ENCODE measurements around the gene NBPF6. TPM values are rescaled to one million over a fixed set of nuclear protein-coding genes. Genes with fewer than 3 reads are reported as not detected.

Gene NBPF6
- total RNA-seq, 1 experiment from 2014 or later: 0.07 TPM

DNA sequence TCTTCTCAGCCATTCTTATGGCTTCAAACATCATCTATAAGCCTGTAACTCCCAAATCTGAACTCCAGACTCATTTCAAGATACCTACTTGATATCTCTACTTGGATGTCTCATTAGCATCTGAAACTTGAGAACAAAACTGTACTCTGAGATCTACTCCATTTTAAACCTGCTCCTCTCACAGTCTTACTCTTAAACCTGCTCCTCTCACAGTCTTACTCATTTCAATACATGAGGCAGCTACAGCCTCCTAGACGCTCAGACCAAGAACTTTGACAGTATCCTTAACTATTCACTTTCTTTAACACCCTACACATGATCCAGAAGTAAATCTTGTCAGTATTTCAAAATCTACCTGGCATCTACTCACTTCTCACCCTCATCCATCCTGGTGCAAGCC is 54.3 kb downstream of the NBPF6 start:
- intact Hi-C loops (cut with micrococcal nuclease): no loop called here

DNA sequence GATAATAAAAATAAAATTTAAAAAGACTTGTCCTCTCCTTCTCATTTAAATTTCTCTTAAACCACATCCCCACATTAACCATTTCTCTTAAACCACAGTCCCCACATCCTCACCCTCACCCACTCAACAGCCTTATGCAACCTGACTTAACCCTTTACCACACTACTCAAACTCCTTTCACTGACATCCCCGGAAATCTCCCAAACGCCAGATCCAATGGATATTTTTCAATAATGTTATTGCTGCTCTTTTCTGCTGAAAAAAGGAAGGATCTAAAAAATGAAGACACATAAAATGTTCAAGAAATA is 55.6 kb downstream of the NBPF6 start:
- H3K4me1 ChIP-seq (ENCODE audit: insufficient read depth, low read length): peaks cover 12% of the 10 kb centered on the region
- H3F3A ChIP-seq (ENCODE audit: low read length, unreplicated experiment): no peaks in the 10 kb centered on the region
- H3K36me3 ChIP-seq (ENCODE audit: low read depth, low read length): no peaks in the 10 kb centered on the region
- H3K79me2 ChIP-seq (ENCODE audit: low read length): no peaks in the 10 kb centered on the region
- TF ChIP-seq EZH2 (IDR thresholded peaks at IDR 0.05; ENCODE audit: low read length, unreplicated experiment) (no peak), EZH2phosphoT487 (IDR thresholded peaks at IDR 0.05; ENCODE audit: borderline replicate concordance, low read length) (no peak)
- TF ChIP-seq, protein P1, sequence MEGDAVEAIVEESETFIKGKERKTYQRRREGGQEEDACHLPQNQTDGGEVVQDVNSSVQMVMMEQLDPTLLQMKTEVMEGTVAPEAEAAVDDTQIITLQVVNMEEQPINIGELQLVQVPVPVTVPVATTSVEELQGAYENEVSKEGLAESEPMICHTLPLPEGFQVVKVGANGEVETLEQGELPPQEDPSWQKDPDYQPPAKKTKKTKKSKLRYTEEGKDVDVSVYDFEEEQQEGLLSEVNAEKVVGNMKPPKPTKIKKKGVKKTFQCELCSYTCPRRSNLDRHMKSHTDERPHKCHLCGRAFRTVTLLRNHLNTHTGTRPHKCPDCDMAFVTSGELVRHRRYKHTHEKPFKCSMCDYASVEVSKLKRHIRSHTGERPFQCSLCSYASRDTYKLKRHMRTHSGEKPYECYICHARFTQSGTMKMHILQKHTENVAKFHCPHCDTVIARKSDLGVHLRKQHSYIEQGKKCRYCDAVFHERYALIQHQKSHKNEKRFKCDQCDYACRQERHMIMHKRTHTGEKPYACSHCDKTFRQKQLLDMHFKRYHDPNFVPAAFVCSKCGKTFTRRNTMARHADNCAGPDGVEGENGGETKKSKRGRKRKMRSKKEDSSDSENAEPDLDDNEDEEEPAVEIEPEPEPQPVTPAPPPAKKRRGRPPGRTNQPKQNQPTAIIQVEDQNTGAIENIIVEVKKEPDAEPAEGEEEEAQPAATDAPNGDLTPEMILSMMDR (conservative IDR thresholded peaks at IDR 0.05; ENCODE audit: low read depth, low read length): no peak
- no peak for ATAC-seq
- H2AFZ ChIP-seq (ENCODE audit: low read length): no peak overlapping the region
- no peak overlapping the region for H3K4me3 ChIP-seq (ENCODE audit: low read length)
- no peaks in the 10 kb centered on the region for H3K27me3 ChIP-seq (ENCODE audit: low read length)
- ChIA-PET POLR2A (ENCODE audit: unreplicated experiment) (no interaction called here), CTCF (interaction anchor here (0.6 kb wide), 1 partner anchor 1418 kb away, joined by 6 read pairs; no protein-coding TSS in a partner anchor)
- intact Hi-C loops (cut with micrococcal nuclease): no loop called here
- H3K4me2 ChIP-seq (ENCODE audit: low read length): no peak overlapping the region
- no peak overlapping the region for H3K9ac ChIP-seq (ENCODE audit: low read length)
- no peak overlapping the region for H3K27ac ChIP-seq (ENCODE audit: low read length)
- no peaks in the 10 kb centered on the region for H4K20me1 ChIP-seq (ENCODE audit: low read length)
- BruUV-seq (replicated peaks): no TSS peak
- H3K9me3 ChIP-seq (ENCODE audit: low read length): no peaks in the 10 kb centered on the region
- H3K9me2 ChIP-seq (replicated peaks; ENCODE audit: low read length): no peaks in the 10 kb centered on the region
- DNase-seq: no peak

More for the DNA sequence above, 54.3 kb downstream of the NBPF6 start:
- BruUV-seq (replicated peaks): no TSS peak
- H2AFZ ChIP-seq (ENCODE audit: low read length): no peak overlapping the region
- no peak overlapping the region for H3K9ac ChIP-seq (ENCODE audit: low read length)
- POLR2A ChIA-PET (ENCODE audit: unreplicated experiment): no interaction called here
- H3K36me3 ChIP-seq (ENCODE audit: low read depth, low read length): no peaks in the 10 kb centered on the region
- H4K20me1 ChIP-seq (ENCODE audit: low read length): no peaks in the 10 kb centered on the region
- H3K4me2 ChIP-seq (ENCODE audit: low read length): no peak overlapping the region
- no peaks in the 10 kb centered on the region for H3K27me3 ChIP-seq (ENCODE audit: low read length)
- H3K4me1 ChIP-seq (ENCODE audit: insufficient read depth, low read length): peaks cover 12% of the 10 kb centered on the region
- H3F3A ChIP-seq (ENCODE audit: low read length, unreplicated experiment): no peaks in the 10 kb centered on the region
- no peak overlapping the region for H3K27ac ChIP-seq (ENCODE audit: low read length)
- H3K9me3 ChIP-seq (ENCODE audit: low read length): no peaks in the 10 kb centered on the region
- no peak for DNase-seq
- no peak overlapping the region for H3K4me3 ChIP-seq (ENCODE audit: low read length)
- CTCF ChIA-PET: no interaction called here
- H3K9me2 ChIP-seq (replicated peaks; ENCODE audit: low read length): no peaks in the 10 kb centered on the region
- TF ChIP-seq, protein P1 (conservative IDR thresholded peaks at IDR 0.05; ENCODE audit: low read depth, low read length): no peak
- TF ChIP-seq EZH2 (IDR thresholded peaks at IDR 0.05; ENCODE audit: low read length, unreplicated experiment): no peak
- TF ChIP-seq EZH2phosphoT487 (IDR thresholded peaks at IDR 0.05; ENCODE audit: borderline replicate concordance, low read length): no peak
- no peak for ATAC-seq
- H3K79me2 ChIP-seq (ENCODE audit: low read length): no peaks in the 10 kb centered on the region

DNA sequence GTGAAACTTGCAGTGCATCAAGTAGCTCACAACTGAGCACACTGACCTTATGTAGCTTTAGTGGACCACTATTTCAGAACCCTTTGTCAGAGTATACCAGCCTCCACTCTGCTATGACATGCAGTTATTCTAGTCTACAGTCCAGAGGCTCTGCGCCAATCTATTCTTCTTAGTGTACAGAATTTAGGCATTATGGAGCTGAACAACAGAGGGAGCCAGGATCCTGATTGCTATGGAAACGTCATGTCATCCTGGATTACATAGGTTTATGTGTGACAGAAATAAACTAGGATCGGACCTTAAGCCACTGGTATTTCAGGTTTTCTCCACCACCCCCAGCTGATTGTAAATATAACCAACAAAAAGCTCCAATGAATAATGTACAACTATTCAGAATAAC is 61.6 kb downstream of the NBPF6 start:
- no peak overlapping the region for H2AFZ ChIP-seq (ENCODE audit: low read length)
- H3K36me3 ChIP-seq (ENCODE audit: low read depth, low read length): no peaks in the 10 kb centered on the region; the same call in 1 of the 2 replicates
- intact Hi-C loops (cut with micrococcal nuclease): loop anchor here (1.0 kb wide), 2 partner anchors 50 to 132 kb away; no protein-coding TSS in a partner anchor
- ATAC-seq (peak; percentile 65; the same call in 1 of the 2 replicates), DNase-seq (peak; percentile 62)
- TF ChIP-seq EZH2 (IDR thresholded peaks at IDR 0.05; ENCODE audit: low read length, unreplicated experiment): no peak
- TF ChIP-seq, protein P1 (conservative IDR thresholded peaks at IDR 0.05; ENCODE audit: low read depth, low read length): 0 out of 2 replicates have a peak, but pooled peaks have one; percentile 22
- no TSS peak for BruUV-seq (replicated peaks)
- no peak overlapping the region for H3K27ac ChIP-seq (ENCODE audit: low read length)
- H3K79me2 ChIP-seq (ENCODE audit: low read length): no peaks in the 10 kb centered on the region
- no peaks in the 10 kb centered on the region for H4K20me1 ChIP-seq (ENCODE audit: low read length)
- H3K4me2 ChIP-seq (ENCODE audit: low read length): no peak overlapping the region
- no peaks in the 10 kb centered on the region for H3K9me3 ChIP-seq (ENCODE audit: low read length)
- H3K9me2 ChIP-seq (replicated peaks; ENCODE audit: low read length): no peaks in the 10 kb centered on the region
- H3K4me3 ChIP-seq (ENCODE audit: low read length): no peak overlapping the region
- ChIA-PET POLR2A (ENCODE audit: unreplicated experiment) (no interaction called here), CTCF (interaction anchor here (2.3 kb wide), 1 partner anchor 132 kb away, joined by 27 read pairs; no protein-coding TSS in a partner anchor)
- no peaks in the 10 kb centered on the region for H3F3A ChIP-seq (ENCODE audit: low read length, unreplicated experiment)
- H3K27me3 ChIP-seq (ENCODE audit: low read length): no peaks in the 10 kb centered on the region
- no peaks in the 10 kb centered on the region for H3K4me1 ChIP-seq (ENCODE audit: insufficient read depth, low read length)
- H3K9ac ChIP-seq (ENCODE audit: low read length): no peak overlapping the region

All from PC-3 (cell line).